Esophagus squamous epithelium (tissue), 4 donors: ENCODE results near the gene ANKRD44.

Source experiments
- CTCF ChIP-seq, 6 experiments: fragments of 450-650 bp in 4 of 6; fragments of 200-600 bp in 2 of 6; sonication (generic) in 2 of 6; IDR thresholded peaks; one replicate each; pipeline ENCODE4 v1.5.1; 2016 to 2019; ENCODE audit warnings: antibody characterized with exemption in 6 of 6, mild to moderate bottlenecking in 4 of 6, moderate library complexity in 4 of 6
- POLR2A ChIP-seq, 4 donors: fragments of 450-650 bp; IDR thresholded peaks; one replicate each; pipeline ENCODE4 v1.6.1; 2017; ENCODE audit warnings: antibody characterized with exemption in 4 of 4, mild to moderate bottlenecking in 4 of 4, moderate library complexity in 3 of 4

- TF ChIP-seq CTCF (IDR thresholded peaks at IDR 0.05) (no peak), POLR2A (IDR thresholded peaks at IDR 0.05) (no peak)
Observed at GRCh38 chr2:197030090-197030489, 280.5 kb downstream of the ANKRD44 start.
